HG02588 (cell line): Measurements from ENCODE around the gene NUTM2E.
"Not testable (repeated sequence)": the region's sequence is repeated elsewhere in the genome, so short reads cannot be mapped to it uniquely, and the experiment has no call there.

ENCODE experiments used
- ATAC-seq: cut with Tn5 transposase; IDR thresholded peaks from one replicate; pipeline ENCODE4 v1.9.1; 2021; ENCODE audit warnings: mild to moderate bottlenecking, moderate library complexity; ENCODE audit not compliant: unreplicated experiment

Gene NUTM2E

DNA sequence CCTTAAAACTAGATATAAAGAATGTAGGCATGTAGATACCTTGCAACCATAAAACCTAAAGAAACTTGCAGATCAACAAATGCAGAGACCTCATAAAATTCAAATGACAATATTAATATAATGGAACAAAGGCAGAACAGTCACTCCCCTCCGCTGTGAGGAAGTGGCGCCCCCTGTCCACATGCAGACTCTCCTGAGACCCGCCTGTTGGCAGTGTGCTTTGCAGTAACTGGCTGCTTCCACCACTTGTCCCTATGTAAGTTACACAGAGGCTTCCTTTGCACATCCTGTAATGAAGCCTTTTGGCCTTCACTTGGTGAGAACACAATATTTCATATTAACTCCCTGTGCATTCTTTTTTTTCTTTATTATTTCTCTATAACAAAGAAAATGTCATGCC, 36.3 kb downstream of the NUTM2E start:
- not testable (repeated sequence) for ATAC-seq

DNA sequence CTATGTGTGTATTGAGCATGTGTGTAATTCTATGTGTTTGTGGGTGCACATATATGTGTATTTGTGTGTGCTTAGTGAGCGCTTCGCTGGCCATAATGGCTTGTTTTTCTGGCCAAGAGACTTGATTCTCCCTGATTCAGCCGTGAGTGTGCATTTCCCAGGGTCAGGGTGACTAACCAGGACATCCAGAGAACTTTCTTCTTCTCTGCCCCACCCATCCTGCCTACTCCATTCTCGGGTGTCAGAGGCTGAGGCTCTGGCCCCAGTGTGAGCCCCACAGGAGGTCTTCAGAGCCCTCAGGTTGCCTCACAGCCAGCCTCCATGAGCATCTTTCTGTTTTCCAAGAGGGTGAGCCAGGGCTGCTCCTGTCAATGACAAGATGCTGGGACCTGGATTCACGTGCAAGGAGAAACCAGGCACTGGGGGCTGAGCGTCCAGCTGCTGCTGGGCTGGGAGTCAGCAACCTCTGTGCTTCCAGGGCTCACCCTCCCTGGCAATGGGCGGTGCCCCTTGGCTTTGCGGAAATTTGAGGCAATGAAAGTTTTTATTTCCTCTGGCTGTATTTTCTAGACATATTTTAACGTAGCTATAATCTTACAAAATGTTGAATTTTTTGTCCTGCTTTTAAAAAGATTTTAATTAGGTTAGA, 40.5 kb downstream of the NUTM2E start:
- not testable (repeated sequence) for ATAC-seq

GRCh38 chr10:79868023-79868422, 41.5 kb downstream of the NUTM2E start:
- not testable (repeated sequence) for ATAC-seq

- not testable (repeated sequence) for ATAC-seq
Observed at GRCh38 chr10:79869439-79870097, 43.0 kb downstream of the NUTM2E start.

DNA sequence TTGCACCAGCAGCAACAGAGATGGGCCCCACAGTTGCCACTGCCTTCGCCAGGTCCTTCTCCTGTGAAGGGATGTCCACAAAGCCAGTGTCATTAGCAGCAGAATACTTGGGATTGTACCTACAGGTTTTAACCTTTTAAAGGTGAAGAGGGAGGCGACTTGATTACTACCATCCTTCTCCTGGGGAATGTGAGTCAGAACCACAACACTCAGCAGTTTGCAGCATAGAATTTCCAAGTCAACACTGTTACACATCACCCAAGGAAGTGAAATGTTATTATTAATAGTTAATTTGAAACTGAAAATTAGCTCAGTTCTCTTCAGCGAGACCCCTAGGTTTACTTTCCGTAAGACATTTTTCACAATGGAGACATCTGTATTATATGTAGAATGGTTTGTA, 45.2 kb downstream of the NUTM2E start:
- not testable (repeated sequence) for ATAC-seq
